ENCODE results near the gene OVCA2.
"Not testable (repeated sequence)": the region's sequence is repeated elsewhere in the genome, so short reads cannot be mapped to it uniquely, and the experiment has no call there.

Gene OVCA2

DNA sequence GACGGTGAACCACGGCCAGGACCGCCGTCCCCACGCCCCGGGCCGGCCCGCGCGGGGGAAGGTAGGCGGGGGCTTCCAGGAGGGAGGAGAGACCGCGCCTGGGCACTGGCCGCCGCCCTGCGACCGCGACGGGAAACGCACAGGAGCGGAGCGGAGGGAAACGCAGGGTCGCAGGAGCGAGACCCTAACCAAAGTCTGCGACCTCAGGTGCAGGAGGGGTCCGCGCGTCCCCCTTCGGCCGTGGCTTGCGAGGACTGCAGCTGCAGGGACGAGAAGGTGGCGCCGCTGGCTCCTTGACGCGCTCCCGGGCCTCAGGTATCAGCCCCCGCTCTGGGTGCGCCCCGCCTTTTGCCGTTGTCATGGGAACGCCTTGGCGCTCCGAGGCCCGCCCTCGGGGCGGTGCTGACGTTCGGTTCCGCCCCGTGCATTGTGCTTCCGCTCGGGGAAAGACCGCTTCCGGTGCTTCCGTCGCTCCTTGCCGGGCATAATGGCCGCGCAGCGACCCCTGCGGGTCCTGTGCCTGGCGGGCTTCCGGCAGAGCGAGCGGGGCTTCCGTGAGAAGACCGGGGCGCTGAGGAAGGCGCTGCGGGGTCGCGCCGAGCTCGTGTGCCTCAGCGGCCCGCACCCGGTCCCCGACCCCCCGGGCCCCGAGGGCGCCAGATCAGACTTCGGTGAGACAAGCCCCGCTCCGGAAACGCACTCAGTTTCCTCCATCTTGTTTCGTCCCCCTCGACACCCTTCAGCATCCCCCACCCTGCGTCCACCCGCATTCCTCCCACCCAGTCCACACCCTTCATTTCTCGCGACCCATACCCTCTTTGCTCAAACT is at the start of gene OVCA2:
Gene OVCA2, plus strand, starts transcription at position 462 of the 829 bp plus-strand sequence. Its CDS starts 26 bp downstream, at position 488.
- DNase-seq = peak; percentile 95 to 96

DNA sequence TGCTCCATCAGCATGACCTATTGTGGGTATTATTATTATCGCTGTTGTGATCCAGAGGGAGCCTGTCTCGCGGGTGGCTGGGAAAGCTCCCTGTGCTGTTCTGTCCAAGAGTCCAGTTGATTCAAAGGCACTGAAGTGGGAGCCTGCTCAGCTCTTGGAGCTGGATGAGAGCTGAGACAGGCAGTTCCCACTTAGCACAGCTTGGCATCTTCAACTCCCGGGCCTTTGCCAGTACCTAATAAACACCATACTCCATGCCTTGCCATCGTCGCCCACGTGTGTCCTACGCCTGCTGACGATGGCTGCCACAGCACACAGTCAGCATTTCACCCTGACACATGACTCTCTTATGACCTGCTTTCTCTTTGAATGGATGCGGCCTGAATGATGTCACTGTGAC is 49.3 kb upstream of the OVCA2 start:
- DNase-seq = no peak

DNA sequence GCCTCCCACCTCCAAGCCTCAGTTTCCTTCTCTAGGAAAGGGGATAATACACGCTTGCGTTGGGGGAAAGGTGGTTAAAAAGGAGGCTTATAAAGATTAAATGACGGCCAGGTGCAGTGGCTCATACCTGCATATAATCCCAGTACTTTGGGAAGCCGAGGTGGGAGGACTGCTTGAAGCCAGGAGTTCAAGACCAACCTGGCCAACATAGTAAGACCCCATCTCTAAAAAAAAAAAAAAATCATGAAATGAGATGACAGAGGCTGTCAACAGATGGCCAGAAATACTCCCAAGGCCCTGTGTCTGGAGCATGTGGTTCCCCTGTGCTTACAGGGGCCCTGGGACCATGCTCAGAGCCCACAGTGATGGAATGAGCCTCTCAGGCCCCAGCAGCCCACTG is 47.1 kb upstream of the OVCA2 start:
- DNase-seq = no peak

DNA sequence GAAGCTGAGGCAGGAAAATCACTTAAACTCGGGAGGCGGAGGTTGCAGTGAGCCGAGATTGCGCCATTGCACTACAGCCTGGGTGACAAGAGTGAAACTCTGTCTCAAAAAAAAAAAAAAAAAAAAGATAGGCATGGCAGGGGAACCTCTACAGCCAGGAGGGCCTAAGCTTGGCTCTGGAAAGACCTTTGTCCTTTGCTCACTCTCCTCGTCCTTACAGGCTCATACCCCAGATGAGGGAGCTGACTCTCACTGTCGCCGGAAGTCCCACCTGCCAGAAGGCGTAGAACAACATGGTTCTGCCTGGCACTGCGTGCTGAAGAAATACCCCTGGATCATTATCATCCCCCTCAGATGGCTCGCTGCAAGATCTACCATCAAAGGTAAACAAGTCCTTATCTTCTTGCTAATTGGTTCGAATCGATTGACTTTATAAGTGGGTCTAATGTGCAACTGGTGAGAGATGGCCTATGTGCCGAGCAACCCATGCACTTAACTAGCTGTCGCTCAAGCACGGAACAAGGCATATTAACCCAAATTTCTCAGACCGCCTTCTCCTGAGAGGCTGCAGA is 46.4 kb upstream of the OVCA2 start:
- no peak for DNase-seq

DNA sequence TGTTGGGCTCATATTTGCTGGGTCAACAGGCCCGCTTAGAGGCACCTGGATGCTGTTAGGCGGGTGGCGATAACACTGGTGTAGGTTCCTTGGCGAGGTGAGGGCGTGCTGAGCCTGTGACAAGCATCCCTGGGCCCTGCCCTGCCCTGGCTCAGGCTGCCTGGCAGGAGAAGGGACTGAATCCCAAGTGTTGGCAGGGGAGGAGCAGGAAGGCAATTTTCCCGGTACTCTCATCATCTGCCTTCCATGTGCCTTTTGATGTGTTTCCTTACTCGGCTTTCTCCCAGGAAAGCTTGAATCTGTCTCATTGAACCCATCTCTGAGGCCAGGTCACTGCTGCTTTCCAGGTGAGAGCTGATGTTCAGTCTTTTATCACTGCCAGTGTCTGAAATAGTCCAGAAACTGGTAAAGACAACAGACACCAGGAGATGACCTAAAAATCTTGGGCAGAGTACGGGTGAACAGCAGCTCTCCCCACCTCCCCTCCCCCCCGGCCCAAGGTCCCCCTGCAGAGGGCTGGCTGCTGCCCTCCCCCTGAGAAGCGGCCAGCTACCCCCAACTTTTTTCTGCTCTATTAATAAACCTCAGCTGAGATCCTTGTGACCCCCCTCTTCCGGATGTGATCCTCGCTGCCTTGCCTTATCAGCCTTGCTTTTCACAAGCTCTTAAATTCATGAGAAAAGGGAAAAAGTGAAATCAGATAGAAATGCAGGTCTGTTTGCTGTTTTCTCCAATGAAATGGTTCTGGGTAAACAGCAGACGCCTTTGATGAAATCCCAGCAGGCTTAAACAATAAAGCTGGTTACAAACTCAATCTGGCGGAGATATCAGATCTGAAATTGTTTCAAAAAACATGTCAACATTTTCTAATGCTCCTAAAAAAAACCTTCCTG is 45.7 kb upstream of the OVCA2 start:
- peak in 1 of 2 experiments; percentile 14 for DNase-seq

DNA sequence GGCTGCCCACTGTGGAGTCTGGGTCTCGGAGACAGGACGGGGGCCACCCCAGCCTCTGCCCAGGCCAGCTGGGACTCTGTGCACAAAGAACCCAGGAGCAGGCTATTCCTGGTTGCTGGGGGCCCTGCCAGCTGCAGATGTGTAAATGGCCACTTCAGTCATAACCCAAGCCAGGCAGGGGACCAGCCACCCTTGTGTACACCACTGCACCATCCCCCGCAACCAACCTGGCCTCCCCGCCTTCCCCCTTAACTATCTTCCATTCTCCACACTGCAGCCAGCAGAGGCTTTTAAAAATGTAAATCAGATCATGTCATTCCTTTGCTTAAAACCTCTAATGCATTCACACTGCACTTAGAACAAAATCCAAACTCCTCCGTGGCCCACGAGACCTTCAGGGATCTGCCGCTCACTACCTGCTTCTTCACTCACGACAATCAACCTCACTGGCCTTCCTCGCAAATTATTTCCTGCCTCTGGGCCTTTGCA is 45.0 kb upstream of the OVCA2 start:
- DNase-seq = peak in 1 of 2 experiments; percentile 61

DNA sequence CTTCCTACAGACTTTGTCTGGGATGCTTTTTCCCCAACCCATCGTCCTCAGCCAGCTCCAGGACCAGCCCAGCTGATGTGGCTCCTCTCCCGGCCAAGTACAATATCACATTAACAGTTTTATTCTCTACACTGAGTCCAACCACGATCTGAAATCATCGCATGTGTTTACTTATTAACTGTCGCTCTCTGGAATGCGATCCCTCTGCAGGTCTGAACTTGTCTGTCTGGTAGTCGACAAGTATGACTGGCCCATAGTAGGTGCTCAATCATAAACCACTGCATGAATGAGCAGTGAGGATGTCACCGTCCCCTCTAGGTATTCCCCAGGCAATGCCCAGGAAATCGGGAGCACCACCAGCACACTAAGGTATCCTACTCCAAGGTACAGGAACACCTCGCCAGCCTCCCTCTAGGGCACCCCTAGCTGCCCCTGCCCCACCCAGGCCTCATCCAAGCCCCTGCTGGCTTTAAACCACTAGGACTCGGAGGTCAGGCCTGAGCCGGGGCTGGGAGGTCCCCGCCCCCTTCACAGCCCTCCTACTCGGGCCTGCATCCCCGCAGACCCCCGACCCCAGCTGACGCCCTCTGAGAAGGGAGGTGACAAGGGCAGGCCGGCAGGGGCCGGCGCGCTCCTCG is 44.4 kb upstream of the OVCA2 start:
- peak; percentile 64 to 83 for DNase-seq

DNA sequence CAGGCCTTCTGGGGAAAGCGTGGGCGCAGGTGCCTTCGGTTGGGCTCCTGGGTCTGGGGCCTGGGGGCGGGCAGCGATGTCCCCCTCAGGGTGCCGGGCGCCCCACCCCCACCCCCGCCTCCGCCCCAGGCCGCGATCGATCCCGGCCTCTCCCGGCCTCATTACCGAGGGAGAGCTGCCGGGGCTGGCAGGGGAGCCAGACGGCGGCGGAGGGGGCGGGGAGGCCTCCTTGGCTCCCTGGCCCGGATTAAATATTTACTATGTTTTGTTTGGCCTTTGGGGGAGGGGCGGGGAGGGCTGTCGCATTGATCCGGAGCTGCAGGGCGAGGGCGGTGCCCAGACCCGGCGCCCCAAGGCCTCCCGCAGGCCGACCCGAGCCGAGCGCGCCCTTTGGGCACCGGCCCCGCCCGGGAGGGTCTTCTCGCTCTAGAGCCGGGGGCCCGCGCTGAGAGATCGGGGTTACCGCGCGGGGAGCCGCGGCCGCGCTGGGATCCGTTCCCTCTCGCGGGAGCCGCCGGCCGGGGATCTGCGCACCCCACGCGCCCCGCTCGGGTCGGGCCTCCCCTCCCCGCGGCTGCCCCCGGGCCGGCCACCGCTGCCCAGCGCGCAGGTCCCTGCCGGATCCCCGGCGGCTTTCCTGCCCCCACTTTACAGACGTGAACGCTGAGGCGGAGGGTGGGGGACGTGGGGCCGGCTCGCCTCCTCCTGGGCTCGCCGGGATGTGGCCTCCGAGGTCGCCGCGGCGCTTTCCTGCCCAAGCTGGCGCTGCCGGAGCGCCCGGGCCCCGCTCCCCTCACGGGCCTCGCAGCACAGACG is 43.7 kb upstream of the OVCA2 start:
- DNase-seq = peak; percentile 80 to 84

DNA sequence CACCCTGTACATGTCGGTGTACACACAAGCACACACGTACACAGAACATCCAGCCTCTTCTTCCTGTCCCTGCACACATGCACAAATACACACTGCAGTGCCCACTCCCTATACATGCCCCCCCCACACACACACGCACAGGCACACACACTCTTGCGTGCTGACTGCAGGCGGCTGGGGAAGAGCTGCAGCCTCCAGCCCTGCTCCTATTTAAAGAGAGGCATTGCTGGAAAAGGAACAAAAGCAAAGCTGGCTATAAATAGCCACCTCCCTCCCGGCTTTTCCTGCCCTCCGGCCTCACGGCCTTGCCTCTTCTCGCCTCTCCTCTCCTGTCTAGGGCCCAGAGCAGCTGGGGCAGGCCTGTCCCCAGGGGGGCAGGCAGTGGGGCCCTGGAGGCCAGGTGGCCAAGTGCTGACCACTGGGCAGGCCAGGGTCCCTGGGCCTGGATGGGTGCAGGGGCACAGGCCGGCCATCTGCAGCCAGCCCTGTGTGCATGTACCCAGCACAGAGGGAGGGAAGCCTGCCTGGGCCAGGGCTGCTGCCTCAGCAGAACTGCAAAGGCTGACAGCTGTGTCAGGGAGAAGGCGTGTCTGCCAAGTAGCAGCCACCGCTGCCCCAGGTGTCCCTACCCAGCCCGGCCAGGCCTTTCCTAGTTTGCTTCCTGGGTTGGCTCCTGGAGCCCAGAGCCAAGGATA is 42.1 kb upstream of the OVCA2 start:
- DNase-seq = peak; percentile 94 to 96

DNA sequence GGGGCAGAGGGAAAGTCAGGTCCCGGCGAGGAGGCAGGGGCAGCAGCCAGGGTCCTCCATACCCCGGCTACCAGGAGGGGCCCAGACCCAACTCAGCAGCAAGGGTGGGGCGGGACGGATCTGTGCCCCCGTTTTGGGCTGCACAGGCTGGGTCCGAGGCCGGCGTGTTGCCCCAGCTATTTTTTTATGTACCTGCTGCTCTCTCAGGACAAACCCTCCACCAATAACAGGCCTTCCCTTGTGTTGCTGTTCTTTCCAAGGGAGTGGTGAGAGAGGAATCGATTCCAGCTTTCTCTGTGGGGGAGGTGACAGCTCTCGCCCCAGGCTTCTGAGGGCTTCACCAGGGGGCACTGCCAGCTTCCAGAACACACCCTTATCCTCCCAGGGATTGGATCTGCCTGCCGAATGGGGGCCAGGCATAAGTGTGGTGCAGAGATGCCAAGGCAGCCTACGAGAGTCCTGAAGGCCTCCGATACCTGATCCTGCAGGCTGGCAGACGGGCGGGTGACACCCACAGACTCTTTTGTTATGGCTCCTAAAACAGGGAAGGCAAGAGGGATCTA is 39.0 kb upstream of the OVCA2 start:
- no peak for DNase-seq

DNA sequence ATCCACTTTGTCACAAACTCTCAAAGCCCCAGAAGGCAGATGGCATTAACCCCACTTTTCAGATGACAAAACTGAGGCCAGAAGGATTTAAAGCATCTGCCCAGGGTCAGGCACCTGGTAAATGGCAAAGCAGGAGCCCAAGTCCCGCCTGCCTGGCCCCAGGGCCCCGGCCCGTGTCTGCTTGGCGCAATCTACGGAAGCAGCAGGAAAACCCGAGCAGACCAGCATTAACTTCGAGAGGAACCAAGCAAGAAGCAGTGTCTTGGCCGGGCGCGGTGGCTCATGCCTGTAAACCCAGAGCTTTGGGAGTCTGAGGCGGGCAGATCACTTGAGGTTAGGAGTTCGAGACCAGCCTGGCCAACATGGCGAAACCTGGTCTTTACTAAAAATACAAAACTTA is 38.3 kb upstream of the OVCA2 start:
- DNase-seq = no peak

DNA sequence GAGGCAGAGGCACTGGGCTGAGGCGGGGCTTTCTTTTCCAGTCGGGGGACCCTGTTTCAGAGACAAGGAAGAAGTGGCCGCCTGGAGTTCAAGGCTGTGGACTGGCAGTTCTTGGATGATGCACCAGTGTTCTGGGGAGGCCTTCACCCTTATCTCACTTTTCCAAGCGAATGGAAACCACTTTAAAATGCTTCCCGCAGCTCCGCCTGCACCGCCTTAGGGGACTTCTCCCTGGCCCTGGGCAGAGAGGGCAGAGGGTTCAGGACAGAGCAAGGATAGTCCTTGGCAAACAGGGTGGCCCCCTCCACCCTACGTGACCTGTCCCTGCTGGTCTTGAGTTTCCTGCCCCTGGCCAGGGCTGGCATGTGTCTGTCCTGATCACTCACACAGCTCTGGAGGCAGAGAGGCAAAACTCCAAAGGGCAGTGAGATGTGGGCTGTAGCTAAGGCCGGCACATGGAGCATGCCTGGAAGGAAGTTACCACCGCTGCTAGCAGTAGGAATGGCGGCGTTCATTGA is 37.3 kb upstream of the OVCA2 start:
- DNase-seq = no peak

DNA sequence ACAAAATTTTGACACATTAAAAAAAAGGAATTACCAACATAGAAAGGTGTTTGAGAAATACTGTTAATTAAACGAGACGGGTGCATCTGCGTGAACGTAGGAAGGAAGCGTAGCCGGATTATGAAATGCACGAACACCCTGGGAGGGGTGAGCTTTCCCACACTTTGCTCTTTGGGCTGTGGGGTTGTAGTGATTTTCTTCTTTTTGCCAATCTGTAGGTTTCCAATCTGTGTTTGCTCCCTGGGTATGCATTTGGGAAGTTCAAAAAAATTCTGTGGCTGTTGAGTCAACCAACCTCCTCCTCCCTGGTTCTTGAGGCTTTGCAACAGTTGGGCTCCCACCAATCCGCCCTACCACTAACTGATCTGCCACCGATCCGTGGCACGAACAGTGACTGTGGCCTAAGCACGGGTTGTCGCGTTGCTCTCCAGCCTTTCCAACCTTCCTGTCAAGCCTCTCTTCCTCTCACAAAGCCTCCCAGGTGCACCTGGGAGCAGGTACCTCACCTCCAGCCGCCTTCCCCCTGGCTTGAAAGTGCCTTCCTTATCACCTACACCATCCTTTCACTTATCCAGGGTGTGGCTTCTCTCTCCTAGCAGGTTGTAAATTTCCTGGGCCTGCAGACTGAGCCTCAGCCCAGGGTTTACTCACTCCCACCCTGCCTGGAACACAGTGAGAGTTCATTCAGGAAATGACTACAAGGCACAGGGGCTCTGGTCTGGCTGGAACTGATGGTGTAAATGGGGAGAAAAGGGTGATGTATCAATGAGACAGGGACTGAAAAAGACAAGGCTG is 33.3 kb upstream of the OVCA2 start:
- DNase-seq = no peak

DNA sequence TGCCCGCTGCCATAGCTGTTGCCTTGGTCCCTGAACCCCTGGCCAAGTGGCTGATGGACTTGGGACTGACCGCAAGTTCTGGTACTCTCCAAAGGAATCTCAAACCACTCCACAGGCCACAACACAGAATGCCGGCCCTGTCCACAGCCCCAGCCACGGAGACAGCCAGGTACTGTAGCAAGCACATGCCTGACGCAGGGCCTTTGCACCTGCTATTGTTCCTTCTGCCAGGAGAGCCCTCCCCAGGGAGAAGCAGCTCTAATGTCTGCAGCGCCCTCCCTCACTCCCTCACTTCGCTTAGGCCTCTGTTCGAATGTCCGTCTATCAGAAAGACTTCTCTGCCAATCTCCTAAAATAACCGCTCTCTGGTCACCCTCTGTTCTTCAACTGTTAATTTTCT is 32.1 kb upstream of the OVCA2 start:
- no peak for DNase-seq

DNA sequence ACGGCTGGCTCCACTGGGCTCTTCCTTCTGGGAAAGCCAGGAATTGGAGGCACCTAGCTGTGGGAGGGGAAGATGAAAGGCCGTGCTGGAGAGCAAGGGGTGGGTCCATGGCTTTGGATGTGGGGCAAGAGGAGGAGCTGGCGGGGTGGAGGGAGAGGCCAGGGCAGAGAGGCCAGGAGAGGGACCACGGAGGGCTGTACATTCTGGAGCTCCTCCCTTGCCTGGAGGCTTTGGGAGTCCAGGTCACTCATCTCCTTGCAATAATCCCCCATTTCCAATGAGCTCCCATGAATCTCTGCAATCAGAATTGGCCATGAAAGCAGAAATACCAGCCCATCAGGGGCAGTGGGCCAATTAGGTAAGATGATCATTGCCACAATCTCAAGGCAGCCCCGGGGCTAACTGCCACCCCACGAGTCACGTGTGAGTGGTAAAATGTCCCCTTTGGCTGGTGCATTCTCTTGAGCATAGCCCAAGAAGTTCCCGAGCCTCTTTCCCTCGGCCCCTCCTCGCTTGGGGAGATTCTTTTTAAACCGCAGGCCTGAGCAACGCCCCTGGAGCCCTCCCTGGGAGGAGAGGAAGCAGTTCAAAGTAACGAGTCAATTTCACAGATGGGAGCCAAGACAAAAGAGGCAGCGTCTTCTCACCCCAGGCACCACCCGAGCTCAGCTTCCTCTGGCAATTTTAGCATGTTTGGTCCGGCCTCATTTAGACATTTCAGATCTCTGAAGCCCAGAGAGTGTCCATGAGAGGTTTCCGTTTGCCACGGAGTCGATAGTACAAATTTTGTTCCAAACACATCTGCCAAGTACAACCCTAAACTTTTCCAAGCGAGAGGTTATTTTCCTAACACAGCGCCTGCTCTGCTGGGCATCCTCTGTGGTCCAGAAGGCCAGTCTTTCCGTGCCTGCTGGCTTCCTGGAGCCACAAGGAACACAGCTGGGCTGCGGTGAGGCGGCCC is 30.1 kb upstream of the OVCA2 start:
- no peak for DNase-seq

DNA sequence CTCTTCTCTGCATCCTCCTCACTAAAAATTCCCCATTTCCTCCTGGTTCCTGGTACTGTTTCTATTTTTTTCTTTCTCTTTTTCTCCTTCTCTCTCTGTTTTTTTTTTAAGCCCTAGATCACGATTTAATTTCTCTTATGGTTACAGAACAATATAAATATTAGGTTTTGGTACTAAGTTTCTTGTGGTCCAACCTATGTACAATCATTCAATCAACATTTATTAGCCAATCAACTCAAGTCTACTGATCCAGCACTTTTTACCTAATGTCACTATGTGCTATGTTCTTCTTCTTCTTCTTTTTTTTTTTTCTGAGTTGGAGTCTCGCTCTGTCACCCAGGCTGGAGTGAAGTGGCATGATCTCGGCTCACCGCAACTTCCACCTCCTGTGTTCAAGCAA is 29.3 kb upstream of the OVCA2 start:
- DNase-seq = no peak

DNA sequence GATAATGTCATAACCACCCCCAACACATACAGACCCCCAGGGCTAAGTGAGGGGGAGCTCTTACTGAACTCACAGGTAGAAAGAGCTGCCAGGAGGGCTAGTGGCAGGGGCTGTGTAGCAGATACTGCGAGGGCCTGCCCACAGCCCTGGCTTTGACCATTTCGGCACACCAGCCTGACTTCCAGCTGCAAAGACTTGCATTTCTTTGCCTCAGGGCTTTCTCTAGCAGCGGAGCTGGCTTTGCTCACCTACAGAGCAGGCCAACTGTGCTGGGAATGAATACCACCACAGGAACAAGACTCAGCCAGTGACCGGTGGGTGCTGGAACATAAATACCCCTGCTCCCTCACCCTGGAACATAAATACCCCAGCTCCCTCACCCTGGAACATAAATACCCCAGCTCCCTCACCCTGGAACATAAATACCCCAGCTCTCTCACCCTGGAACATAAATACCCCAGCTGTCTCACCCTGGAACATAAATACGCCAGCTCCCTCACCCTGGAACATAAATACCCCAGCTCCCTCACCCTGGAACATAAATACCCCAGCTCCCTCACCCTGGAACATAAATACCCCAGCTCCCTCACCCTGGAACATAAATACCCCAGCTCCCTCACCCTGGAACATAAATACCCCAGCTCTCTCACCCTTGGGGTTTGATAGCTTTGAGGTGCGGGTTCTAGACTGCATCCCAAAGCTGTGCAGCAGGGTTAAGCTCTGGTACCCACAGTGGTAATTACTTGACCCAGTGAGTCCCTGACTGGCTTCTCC is 28.4 kb upstream of the OVCA2 start:
- DNase-seq = not testable (repeated sequence)

DNA sequence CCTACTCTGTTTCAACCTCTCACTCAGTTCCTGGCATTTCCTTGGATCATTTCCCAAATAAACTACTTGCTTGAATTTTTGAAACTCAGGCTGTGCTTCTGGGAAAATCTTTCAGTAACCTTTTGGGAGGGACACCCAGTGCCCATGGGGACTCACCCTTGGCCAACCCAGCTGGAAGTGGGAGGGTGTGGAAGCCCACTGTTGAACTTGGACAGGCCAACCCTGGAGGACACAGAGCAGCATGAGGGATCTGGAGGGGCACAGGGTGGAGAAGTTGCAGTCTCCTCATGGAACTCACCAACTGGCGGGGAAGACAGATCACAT is 27.9 kb upstream of the OVCA2 start:
- no peak for DNase-seq

All from SHP77 (cell line).